Thyroid gland (tissue), 4 donors: ENCODE data around the gene P4HA3.

Experiments
- CTCF ChIP-seq, 6 experiments: fragments of 200-600 bp in 3 of 6; fragments of 450-650 bp in 3 of 6; sonication (generic) in 3 of 6; IDR thresholded peaks; one replicate each; pipeline ENCODE4 v1.5.1; 2016 to 2019; ENCODE audit warnings: antibody characterized with exemption in 6 of 6, mild to moderate bottlenecking in 2 of 6, inconsistent platforms in 1 of 6, moderate library complexity in 1 of 6
- POLR2A ChIP-seq, 2 donors: fragments of 450-650 bp; IDR thresholded peaks; one replicate each; pipeline ENCODE4 v1.6.1; 2017; ENCODE audit warnings: antibody characterized with exemption in 2 of 2, mild to moderate bottlenecking in 2 of 2, moderate library complexity in 1 of 2

- TF ChIP-seq CTCF (IDR thresholded peaks at IDR 0.05) (no peak), POLR2A (IDR thresholded peaks at IDR 0.05) (no peak)
These were observed 91.1 kb downstream of the P4HA3 start for GRCh38 chr11:74220376-74220775.
